Measurements from ENCODE around the gene MYL6.

MYL6 gene

GRCh38 chr12:56122637-56123036 is 35.5 kb upstream of the MYL6 start:
- no peak for DNase-seq
- Mint-ChIP-seq H3K9me3 (no peaks in the 10 kb centered on the region), H3K27me3 (peaks cover 1% of the 10 kb centered on the region), H3K4me3 (no peak overlapping the region), H3K4me1 (peaks cover 69% of the 10 kb centered on the region), H3K36me3 (peaks cover 17% of the 10 kb centered on the region), H3K27ac (no peak overlapping the region)
- CTCF ChIA-PET = interaction anchor here (1.1 to 3.5 kb wide), 2 partner anchors 66 to 70 kb away, joined by 3 to 31 read pairs; partner anchors contain the start of gene SMARCC2

- CTCF ChIA-PET = interaction anchor here (1.5 to 3.5 kb wide), 2 partner anchors 35 to 65 kb away, joined by 7 to 31 read pairs; partner anchors contain the start of genes MYL6 and SMARCC2
- DNase-seq = no peak
- H3K27ac Mint-ChIP-seq = peak overlapping the region; percentile 12
- H3K27me3 Mint-ChIP-seq = peaks cover 3% of the 10 kb centered on the region
- peaks cover 21% of the 10 kb centered on the region for H3K36me3 Mint-ChIP-seq
- H3K4me1 Mint-ChIP-seq = peaks cover 59% of the 10 kb centered on the region
- H3K4me3 Mint-ChIP-seq = no peak overlapping the region
- no peaks in the 10 kb centered on the region for H3K9me3 Mint-ChIP-seq
Observed at GRCh38 chr12:56124133-56124532, 34.0 kb upstream of the MYL6 start.

GRCh38 chr12:56126732-56127239 is 31.4 kb upstream of the MYL6 start:
- Mint-ChIP-seq H3K4me1 (peaks cover 68% of the 10 kb centered on the region), H3K9me3 (peaks cover 3% of the 10 kb centered on the region), H3K27ac (peak overlapping the region; percentile 94), H3K27me3 (peaks cover 3% of the 10 kb centered on the region), H3K4me3 (peak overlapping the region; percentile 97), H3K36me3 (peaks cover 31% of the 10 kb centered on the region)
- DNase-seq = no peak
- CTCF ChIA-PET = interaction anchor here (0.5 to 4.2 kb wide), 15 partner anchors 9 to 132 kb away, joined by 3 to 51 read pairs (median 6); partner anchors contain the start of genes ANKRD52, MYL6, MYL6B and RNF41

- CTCF ChIA-PET = interaction anchor here (0.9 to 4.2 kb wide), 14 partner anchors 9 to 389 kb away, joined by 3 to 51 read pairs (median 7); partner anchors contain the start of genes MYL6, MYL6B, PA2G4 and RNF41
- Mint-ChIP-seq H3K4me1 (peaks cover 75% of the 10 kb centered on the region), H3K27ac (peak overlapping the region; percentile 94), H3K4me3 (peak overlapping the region; percentile 97), H3K9me3 (peaks cover 3% of the 10 kb centered on the region), H3K36me3 (peaks cover 38% of the 10 kb centered on the region), H3K27me3 (peaks cover 3% of the 10 kb centered on the region)
- no peak for DNase-seq
Observed at GRCh38 chr12:56127485-56127887, 30.7 kb upstream of the MYL6 start.

DNA sequence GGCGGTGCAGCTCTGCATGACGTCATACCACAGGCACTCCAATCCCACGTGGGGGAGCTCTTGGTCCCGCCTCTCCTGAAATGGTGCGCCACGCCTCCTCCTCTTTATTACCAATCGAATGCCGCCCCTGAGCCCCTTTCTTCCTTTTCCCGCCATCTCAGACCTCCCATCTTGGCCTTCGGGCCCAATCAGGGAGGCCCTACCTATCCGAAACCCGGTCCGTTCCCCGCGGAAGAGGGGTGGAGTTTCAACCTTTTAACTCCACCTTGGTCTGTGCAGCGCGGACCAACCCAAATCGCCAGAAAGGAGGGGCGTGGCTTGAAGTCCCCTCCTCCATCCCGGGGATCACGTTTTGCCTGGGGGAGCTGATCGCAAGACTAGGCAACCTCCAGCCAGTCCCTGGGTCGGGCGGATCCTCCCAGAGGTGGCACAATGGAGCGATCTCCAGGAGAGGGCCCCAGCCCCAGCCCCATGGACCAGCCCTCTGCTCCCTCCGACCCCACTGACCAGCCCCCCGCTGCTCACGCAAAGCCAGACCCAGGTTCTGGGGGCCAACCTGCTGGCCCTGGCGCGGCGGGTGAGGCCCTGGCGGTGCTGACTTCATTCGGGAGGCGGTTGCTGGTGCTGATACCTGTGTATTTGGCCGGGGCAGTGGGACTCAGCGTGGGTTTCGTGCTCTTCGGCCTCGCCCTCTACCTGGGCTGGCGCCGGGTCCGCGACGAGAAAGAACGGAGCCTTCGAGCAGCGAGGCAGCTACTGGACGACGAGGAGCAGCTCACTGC is 30.1 kb upstream of the MYL6 start, which contains the start of gene ESYT1:
ESYT1 (plus strand) TSS at position 380 of the 782 bp plus-strand sequence; CDS start at position 433, 53 bp downstream.
- H3K36me3 Mint-ChIP-seq = peaks cover 43% of the 10 kb centered on the region
- H3K9me3 Mint-ChIP-seq = peaks cover 3% of the 10 kb centered on the region
- H3K4me3 Mint-ChIP-seq = peak within 1 kb of the TSS; percentile 97
- H3K27me3 Mint-ChIP-seq = peaks cover 3% of the 10 kb centered on the region
- peak within 1 kb of the TSS; percentile 94 for H3K27ac Mint-ChIP-seq
- CTCF ChIA-PET = interaction anchor here (0.9 to 4.2 kb wide), 14 partner anchors 9 to 390 kb away, joined by 3 to 51 read pairs (median 7); partner anchors contain the start of genes MYL6, MYL6B, PA2G4 and RNF41
- peak; percentile 99 for DNase-seq
- H3K4me1 Mint-ChIP-seq = peaks cover 78% of the 10 kb centered on the region

GRCh38 chr12:56128670-56129205 is 29.4 kb upstream of the MYL6 start:
- Mint-ChIP-seq H3K4me1 (peaks cover 82% of the 10 kb centered on the region), H3K27me3 (peaks cover 3% of the 10 kb centered on the region), H3K9me3 (peaks cover 3% of the 10 kb centered on the region), H3K27ac (peak overlapping the region; percentile 94), H3K4me3 (peak overlapping the region; percentile 97), H3K36me3 (peaks cover 49% of the 10 kb centered on the region)
- no peak for DNase-seq
- CTCF ChIA-PET = interaction anchor here (0.9 to 4.2 kb wide), 12 partner anchors 8 to 335 kb away, joined by 3 to 51 read pairs (median 7); partner anchors contain the start of genes MYL6, MYL6B, PA2G4 and RNF41

DNA sequence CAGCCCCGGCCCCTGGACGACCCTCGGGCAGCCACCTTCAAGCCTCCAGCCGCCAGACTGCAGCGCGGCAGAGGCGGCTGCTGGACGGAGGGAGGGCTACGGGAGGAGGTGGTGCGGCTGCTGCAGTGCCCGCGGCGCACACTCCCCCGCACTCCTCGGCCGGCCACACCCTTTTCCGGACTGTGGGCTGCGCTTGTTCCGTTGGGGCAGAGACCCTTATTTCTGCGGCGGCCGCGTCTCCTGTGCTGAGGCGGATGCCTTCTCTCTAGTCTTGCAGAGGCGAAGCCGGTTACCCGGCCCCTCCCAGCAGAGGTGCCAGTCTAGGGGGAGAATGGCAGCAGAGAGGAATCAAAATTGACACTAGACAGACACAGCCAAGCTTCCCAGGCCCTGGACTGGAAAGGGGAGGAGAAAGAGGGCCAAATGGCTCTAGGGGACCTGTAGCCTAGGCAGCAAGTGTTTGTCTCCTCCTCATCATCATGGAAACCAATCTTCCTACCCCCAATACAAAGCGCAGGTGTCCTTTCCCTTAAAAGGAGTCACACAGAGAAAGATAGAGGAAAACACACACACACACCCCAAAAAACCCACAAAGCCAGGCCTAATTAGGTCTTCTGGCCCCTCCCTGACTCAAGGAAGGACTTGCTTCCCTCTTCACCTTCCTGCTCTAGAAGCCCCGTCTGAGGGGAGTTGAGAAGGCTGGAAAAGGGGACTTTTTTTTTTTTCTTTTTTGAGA is 28.8 kb upstream of the MYL6 start:
- Mint-ChIP-seq H3K4me1 (peaks cover 81% of the 10 kb centered on the region), H3K4me3 (peak overlapping the region; percentile 97), H3K27ac (peak overlapping the region; percentile 94), H3K9me3 (peaks cover 3% of the 10 kb centered on the region), H3K27me3 (peaks cover 3% of the 10 kb centered on the region), H3K36me3 (peaks cover 55% of the 10 kb centered on the region)
- peak; percentile 88 for DNase-seq
- CTCF ChIA-PET = interaction anchor here (0.6 to 4.2 kb wide), 4 partner anchors 10 to 59 kb away, joined by 3 to 51 read pairs (median 13); partner anchors contain the start of genes SMARCC2 and ZC3H10

DNA sequence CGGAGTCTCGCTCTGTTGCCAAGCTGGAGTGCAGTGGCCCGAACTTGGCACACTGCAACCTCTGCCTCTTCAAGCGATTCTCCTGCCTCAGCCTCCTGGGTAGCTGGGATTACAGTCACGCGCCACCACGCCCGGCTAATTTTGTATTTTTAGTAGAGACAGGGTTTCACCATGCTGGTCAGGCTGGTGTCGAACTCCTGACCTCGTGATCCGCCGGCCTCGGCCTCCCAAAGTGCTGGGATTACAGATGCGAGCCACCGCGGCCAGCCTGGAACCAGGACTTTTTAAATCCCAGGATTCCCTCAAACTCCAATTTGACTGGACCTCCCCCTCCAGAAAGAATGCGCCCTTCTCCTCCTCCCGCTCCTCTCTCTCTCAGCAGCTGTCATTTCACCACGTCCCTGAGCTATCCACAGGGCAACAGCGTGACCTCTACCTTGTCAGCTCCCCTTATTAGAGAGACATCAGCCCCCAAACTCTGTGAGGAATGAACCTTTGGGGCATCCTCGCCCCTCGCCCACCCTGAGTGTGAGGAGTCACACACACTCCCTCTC is 28.1 kb upstream of the MYL6 start:
- Mint-ChIP-seq H3K36me3 (peaks cover 57% of the 10 kb centered on the region), H3K27ac (peak overlapping the region; percentile 94), H3K4me1 (peaks cover 75% of the 10 kb centered on the region), H3K4me3 (peak overlapping the region; percentile 97), H3K27me3 (peaks cover 3% of the 10 kb centered on the region), H3K9me3 (peaks cover 3% of the 10 kb centered on the region)
- DNase-seq = no peak
- CTCF ChIA-PET = interaction anchor here (0.6 to 2.7 kb wide), 2 partner anchors 11 to 14 kb away, joined by 3 to 20 read pairs; partner anchors contain the start of gene ZC3H10

- Mint-ChIP-seq H3K4me1 (peaks cover 71% of the 10 kb centered on the region), H3K4me3 (peak overlapping the region; percentile 97), H3K27ac (peak overlapping the region; percentile 94), H3K36me3 (peaks cover 65% of the 10 kb centered on the region), H3K27me3 (peaks cover 3% of the 10 kb centered on the region), H3K9me3 (peaks cover 3% of the 10 kb centered on the region)
- CTCF ChIA-PET = no interaction called here
- no peak for DNase-seq
Observed at GRCh38 chr12:56130876-56131275, 27.3 kb upstream of the MYL6 start.

DNA sequence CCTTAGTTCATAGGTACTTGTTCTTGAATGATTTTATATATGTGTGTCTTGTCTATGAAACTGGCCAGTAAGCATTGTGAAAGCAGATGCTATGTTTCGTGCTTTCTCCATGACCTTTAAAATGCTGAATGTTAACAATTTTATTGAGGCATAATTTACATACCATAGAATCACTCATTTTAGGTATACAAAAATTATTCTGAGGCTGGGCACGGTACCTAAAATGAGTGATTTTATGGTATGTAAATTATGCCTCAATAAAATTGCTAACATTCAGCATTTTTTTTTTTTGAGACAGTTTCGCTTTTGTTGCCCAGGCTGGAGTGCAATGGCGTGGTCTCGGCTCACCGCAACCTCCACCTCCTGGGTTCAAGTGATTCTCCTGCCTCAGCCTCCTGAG is 23.3 kb upstream of the MYL6 start:
- Mint-ChIP-seq H3K27me3 (no peaks in the 10 kb centered on the region), H3K36me3 (peaks cover 91% of the 10 kb centered on the region), H3K4me1 (peaks cover 79% of the 10 kb centered on the region), H3K4me3 (no peak overlapping the region), H3K27ac (no peak overlapping the region), H3K9me3 (peaks cover 3% of the 10 kb centered on the region)
- DNase-seq = no peak
- CTCF ChIA-PET = no interaction called here

DNA sequence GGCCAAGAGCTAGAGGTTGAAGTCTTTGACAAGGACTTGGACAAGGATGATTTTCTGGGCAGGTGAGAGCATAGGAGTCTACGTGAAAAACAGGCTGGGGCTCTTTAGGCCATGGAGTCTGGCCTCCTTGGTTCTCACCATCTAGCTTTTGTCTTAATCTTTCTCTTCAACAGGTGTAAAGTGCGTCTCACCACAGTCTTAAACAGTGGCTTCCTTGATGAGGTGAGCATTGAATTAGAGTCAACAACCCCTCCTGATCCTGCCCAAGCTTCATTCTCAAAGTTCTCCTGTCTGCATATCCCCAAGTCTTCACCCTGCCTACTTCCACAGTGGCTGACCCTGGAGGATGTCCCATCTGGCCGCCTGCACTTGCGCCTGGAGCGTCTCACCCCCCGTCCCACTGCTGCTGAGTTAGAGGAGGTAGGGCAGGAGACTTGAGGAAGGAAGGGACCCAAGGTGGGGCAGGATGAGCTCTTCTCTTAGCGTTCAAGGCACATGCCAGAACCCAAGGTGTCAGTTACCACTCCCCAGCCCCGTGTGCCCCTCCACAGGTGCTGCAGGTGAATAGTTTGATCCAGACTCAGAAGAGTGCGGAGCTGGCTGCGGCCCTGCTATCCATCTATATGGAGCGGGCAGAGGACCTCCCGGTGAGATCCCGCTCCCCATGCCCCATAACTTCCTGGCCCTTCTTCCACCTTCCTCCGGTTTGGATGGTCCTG is 20.1 kb upstream of the MYL6 start:
- Mint-ChIP-seq H3K4me3 (no peak overlapping the region), H3K4me1 (peaks cover 78% of the 10 kb centered on the region), H3K27ac (peak overlapping the region; percentile 87), H3K9me3 (no peaks in the 10 kb centered on the region), H3K27me3 (no peaks in the 10 kb centered on the region), H3K36me3 (peaks cover 87% of the 10 kb centered on the region)
- CTCF ChIA-PET = interaction anchor here (1.7 to 2.6 kb wide), 3 partner anchors 10 to 14 kb away, joined by 6 to 10 read pairs (median 7); partner anchors contain the start of genes ESYT1 and MYL6B
- DNase-seq = no peak

GRCh38 chr12:56141946-56142784 is 16.0 kb upstream of the MYL6 start:
- no peak for DNase-seq
- CTCF ChIA-PET = interaction anchor here (0.9 to 1.3 kb wide), 3 partner anchors 9 to 17 kb away, joined by 3 to 5 read pairs (median 5); partner anchors contain the start of gene MYL6
- Mint-ChIP-seq H3K4me1 (peaks cover 63% of the 10 kb centered on the region), H3K36me3 (peaks cover 78% of the 10 kb centered on the region), H3K4me3 (no peak overlapping the region), H3K27ac (peak overlapping the region; percentile 76), H3K27me3 (no peaks in the 10 kb centered on the region), H3K9me3 (no peaks in the 10 kb centered on the region)

Measured in activated naive CD4-positive, alpha-beta T cell treated with anti-CD3 and anti-CD28 coated beads, Interleukin-2, amount 10 ng/mL, durations not matched to agents 7 days and 5 days (primary cell).